Measurements from ENCODE around the gene CHMP3.
A peak's percentile ranks its signal among the peaks of the same experiment; 100 is the strongest.
"Not testable (repeated sequence)": the region's sequence is repeated elsewhere in the genome, so short reads cannot be mapped to it uniquely, and the experiment has no call there.

Gene CHMP3

GRCh38 chr2:86562922-86563649, at the start of gene CHMP3:
TSS of gene CHMP3 (minus strand) at chr2:86563443. CDS start at chr2:86563348, 95 bp downstream.
- peak; percentile 91 for DNase-seq

- no peak for DNase-seq
Measured at GRCh38 chr2:86610871-86611270, 47.6 kb upstream of the CHMP3 start.

GRCh38 chr2:86608832-86609410, 45.7 kb upstream of the CHMP3 start:
- no peak for DNase-seq

- DNase-seq, result no peak
Measured at GRCh38 chr2:86603905-86604304, 40.7 kb upstream of the CHMP3 start.

- DNase-seq, result no peak
Measured at GRCh38 chr2:86598966-86599365, 35.7 kb upstream of the CHMP3 start.

- DNase-seq, result no peak
Measured at GRCh38 chr2:86596118-86596517, 32.9 kb upstream of the CHMP3 start.

GRCh38 chr2:86593266-86593665, 30.0 kb upstream of the CHMP3 start:
- DNase-seq, result no peak

- no peak for DNase-seq
Measured at GRCh38 chr2:86592547-86593230, 29.4 kb upstream of the CHMP3 start.

GRCh38 chr2:86589701-86590100, 26.5 kb upstream of the CHMP3 start:
- not testable (repeated sequence) for DNase-seq

- DNase-seq, result no peak
Measured at GRCh38 chr2:86584151-86584913, 21.1 kb upstream of the CHMP3 start.

- no peak for DNase-seq
Measured at GRCh38 chr2:86580560-86580959, 17.3 kb upstream of the CHMP3 start.

- DNase-seq, result no peak
Measured at GRCh38 chr2:86577817-86578456, 14.7 kb upstream of the CHMP3 start.

GRCh38 chr2:86570059-86570458, 6.8 kb upstream of the CHMP3 start:
- DNase-seq, result no peak

GRCh38 chr2:86566821-86567190, 3.6 kb upstream of the CHMP3 start:
- no peak for DNase-seq

GRCh38 chr2:86566158-86566820, 3.0 kb upstream of the CHMP3 start:
- no peak for DNase-seq

- DNase-seq, result no peak
Measured at GRCh38 chr2:86563650-86564061, 413 bp upstream of the CHMP3 start.

GRCh38 chr2:86562485-86562921, 740 bp downstream of the CHMP3 start:
- DNase-seq, result no peak

- no peak for DNase-seq
Measured at GRCh38 chr2:86557836-86558235, 5.4 kb downstream of the CHMP3 start.

GRCh38 chr2:86556508-86556907, 6.7 kb downstream of the CHMP3 start:
- DNase-seq, result no peak

GRCh38 chr2:86552889-86553288, 10.4 kb downstream of the CHMP3 start:
- DNase-seq, result no peak

- DNase-seq, result not testable (repeated sequence)
Measured at GRCh38 chr2:86549963-86550725, 13.1 kb downstream of the CHMP3 start.
